ENCODE results near the gene GALNT17.

DNA sequence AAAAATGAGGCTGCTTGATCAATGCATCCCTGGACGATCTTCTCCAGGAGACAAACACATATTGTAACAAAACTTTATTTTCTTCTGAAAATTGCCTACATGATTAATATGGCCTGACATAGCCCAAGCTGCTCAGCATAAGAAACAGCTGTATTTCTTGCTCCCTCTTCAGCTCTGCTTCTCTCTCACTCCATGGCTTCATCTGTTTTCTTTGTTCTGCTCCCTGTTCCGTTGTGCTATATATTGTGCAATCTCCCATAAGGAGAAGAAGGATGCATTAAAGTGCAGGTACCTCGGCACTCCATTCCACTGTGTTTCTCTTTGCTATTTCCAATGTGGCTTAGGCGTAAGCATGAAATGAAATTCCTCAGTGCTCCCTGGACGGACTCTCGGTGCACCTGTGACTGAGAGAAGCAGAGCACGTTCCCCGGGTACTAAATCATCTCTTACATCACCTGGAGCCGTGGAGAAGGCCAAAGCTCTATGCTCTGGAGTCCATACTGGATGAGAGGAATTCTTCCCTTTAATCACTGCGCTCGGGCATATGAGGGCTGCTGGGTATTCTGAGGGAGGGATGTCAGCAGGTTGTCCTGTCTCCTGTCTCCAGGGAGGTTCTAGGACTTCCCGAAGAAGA, 254.3 kb downstream of the GALNT17 start:
- no peak for TF ChIP-seq EZH2 (IDR thresholded peaks at IDR 0.05; ENCODE audit: low read length, unreplicated experiment)
- TF ChIP-seq CTCF (conservative IDR thresholded peaks at IDR 0.05; ENCODE audit: low read depth, low read length), result no peak
